SHP77 treated with DMSO at 0.1 percent for 48 hours (cell line): ENCODE results near the gene GALNT15.

Experiments
- DNase-seq: peaks from one replicate; lab custom pipeline; 2025; lab: John Stamatoyannopoulos, UW

GALNT15 gene, protein sequence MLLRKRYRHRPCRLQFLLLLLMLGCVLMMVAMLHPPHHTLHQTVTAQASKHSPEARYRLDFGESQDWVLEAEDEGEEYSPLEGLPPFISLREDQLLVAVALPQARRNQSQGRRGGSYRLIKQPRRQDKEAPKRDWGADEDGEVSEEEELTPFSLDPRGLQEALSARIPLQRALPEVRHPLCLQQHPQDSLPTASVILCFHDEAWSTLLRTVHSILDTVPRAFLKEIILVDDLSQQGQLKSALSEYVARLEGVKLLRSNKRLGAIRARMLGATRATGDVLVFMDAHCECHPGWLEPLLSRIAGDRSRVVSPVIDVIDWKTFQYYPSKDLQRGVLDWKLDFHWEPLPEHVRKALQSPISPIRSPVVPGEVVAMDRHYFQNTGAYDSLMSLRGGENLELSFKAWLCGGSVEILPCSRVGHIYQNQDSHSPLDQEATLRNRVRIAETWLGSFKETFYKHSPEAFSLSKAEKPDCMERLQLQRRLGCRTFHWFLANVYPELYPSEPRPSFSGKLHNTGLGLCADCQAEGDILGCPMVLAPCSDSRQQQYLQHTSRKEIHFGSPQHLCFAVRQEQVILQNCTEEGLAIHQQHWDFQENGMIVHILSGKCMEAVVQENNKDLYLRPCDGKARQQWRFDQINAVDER

DNA sequence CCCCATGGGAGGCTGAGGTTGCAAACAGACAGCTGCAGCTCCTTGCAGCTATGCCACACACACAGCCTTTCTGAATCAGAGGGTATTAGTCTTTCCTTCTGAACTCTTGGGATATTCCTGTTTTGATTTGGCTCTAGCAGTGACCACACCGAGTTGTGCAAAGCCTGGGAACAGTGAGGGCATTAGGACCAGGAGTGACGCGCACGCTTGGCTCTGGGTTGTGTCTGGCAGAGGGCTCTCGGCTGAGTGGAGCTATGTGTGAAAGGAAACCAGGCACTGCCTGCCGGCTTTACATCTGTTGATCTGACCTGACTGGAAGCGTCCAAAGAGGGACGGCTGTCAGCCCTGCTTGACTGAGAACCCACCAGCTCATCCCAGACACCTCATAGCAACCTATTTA lies at the start of gene GALNT15:
Gene GALNT15, plus strand, starts transcription at position 292 of the 400 bp plus-strand sequence. CDS start 472 bp downstream, outside the sequence.
- DNase-seq, result no peak

DNA sequence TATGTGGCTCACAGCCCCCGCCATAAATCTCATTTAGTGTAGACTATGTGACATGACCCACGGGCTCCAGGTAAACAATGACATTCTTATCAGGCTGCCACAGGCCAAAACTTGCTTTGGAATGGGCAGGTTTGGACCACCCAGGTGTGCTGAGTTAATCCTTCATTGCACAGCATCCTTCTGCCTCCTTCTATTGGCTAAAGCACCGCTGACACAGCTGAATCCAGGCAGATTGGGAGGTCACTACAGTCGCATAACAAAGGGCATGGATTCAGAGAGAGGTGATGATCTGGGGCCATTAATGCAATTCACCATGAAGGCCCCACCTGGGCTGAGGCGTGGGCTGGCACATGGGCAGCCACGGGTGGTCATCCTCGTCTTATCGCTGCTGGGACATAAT lies 47.8 kb upstream of the GALNT15 start:
- DNase-seq, result no peak

DNA sequence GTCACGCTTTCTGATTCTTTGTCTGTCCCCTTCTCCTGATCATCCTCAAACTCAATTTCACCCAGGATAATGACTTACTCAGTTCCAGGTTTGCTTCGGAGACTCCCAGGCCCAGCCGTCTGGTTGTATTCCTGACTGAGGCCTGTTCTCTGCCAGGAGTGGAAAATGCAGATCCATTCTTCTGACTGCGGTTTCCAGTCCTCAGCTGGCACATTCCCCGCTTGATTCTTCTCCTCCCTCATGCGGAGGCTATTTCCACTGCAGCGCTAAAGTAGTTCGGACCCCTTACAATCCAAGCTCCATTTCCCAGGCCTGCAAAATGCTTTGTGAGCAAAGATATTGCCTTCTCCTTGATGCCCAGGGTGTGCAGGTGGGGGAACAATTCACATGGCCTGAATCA lies 47.2 kb upstream of the GALNT15 start:
- DNase-seq, result no peak

DNA sequence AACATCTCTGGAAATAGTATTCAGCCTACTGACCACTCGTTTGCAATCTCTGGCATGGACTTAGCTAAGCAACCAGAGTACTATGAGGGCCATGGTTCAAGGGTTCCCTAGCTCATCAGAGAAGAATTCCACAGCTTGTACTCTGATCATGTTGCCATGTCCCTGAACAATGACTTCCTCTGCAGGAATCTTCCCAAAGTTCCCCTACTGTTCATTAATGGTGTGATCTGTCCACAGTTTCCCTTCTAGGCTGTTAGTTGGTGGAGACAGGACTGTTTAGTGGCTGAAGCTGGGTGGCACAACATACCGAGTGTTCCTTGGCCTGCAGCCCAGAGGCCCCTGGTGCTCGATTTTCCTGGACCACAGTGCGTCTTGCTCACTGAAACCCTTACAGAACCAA lies 44.4 kb upstream of the GALNT15 start:
- no peak for DNase-seq

DNA sequence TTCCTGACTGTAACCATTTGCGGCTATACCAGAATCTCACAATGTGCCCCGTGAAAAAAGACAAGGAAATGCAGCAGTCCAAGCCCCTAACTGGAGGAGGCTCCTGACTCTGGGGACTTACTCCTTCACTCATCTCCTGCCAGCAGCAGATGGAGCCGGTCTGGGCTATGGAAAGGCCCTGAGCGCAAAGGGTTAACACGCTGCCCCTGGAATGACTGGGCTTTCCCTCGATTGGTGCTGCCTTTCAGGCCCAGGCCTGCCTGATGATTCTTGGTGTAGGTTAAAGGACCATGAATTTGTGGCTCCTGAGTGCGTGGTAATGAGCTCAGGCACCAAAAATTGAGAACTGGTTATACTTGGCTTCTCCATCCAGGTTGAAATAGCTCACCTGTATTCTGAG lies 42.3 kb upstream of the GALNT15 start:
- no peak for DNase-seq

DNA sequence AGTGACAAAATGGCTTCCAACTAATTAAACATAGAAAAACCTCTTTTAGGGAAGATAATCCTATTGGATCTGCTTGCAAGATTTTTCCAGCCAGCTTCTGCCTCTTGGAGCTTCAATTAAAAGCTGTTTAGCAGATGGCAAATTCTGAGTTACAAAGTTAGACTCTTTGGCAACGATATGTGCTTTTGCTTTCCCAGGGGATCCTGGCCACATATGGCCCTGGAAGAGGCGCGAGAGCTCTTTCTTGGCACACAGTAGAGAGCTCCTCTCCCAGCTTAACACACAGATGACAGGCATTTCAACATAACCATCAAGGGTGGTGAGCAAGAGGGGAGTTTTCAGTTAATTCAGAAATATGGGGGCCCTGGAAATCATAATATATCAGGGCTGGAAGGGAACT lies 41.6 kb upstream of the GALNT15 start:
- no peak for DNase-seq

DNA sequence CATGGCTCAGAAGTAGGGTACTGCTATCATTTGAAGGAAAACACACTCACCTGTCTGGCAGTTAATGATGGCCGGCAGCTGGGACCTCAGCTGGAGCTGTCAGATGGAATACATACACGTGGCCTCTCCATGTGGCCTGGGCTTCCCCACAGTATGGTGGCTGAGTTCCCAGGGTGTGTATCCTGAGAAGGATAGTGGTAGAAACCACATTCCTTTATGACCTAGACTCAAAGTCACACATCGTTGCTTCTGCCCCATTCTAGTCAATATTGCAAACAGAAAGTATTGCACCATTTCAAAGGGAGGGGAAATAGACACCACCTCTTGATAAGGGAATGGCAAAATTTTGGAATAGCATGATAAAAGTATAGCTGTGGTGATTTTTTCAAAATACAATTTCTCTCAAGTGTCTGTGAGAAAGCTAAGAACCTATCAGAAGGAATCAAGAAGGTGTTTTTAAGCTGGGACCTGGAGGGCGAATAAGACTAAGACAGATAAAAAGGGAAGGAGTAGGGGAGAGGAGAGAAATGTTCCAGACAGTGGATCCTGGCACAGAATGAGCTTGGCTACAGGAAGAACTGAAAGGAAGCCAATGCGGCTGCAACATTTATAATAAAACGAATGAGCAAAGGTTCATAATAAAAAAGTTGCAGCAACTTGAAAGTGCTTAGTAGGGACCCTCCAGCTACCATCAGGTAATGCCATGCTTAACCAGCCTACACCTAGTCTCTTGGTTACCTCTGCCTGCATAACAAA lies 40.1 kb upstream of the GALNT15 start:
- DNase-seq, result no peak

DNA sequence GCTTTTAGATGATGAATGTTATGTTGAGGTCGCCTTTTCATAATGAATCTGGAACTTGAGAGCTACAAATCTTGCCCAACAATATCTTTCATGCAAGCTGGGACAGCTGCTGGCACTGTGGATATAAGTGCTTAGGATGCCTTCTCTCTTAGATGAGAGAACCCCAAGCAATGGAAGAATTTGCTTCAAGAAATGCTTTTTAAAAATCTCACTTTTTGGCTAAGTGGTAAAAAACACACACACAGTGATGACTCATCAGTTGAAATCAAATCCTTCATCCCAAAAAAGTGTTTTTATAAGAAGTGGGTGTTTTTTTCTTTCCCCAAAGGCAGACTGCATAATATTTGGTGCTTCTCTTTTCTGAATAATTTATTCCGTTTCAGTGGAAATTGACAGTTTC lies 38.4 kb upstream of the GALNT15 start:
- no peak for DNase-seq

DNA sequence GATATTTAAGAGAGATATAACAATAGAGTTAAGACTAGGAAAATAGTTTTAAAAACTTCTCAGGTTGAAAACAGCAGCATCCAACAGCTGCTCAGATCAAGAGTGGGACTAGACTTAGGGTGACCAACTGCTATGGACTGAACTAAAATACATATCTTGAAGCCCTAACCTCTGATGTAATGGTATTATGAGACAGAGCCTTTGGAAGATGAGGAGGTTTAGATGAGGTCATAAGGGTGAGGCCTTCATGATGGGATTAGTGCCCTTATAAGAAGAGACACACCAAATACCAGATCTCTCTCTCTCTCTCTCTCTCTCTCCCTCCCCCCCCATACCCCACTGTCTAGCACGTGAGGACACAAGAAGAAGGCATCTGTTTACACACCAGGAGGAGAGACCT lies 37.4 kb upstream of the GALNT15 start:
- no peak for DNase-seq

DNA sequence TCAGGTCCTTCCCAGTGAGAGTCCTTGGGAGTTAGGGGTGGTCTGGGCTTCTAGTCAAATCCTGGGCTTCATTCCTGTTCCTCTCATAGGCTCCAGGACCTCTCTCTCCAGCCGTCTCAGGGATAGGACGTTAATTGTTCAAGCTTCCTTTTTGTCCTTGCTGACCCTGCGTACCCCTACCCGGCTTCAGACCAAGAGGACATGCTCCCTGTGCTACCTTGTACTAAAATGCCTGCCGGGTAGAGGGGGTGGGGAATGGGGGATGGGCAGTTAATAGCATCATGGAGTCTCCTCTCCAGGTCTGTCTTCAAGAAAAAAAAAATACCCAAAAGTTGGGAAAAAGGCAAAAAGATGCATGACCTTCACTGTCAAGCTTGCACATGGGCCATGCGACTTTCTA lies 36.5 kb upstream of the GALNT15 start:
- no peak for DNase-seq

DNA sequence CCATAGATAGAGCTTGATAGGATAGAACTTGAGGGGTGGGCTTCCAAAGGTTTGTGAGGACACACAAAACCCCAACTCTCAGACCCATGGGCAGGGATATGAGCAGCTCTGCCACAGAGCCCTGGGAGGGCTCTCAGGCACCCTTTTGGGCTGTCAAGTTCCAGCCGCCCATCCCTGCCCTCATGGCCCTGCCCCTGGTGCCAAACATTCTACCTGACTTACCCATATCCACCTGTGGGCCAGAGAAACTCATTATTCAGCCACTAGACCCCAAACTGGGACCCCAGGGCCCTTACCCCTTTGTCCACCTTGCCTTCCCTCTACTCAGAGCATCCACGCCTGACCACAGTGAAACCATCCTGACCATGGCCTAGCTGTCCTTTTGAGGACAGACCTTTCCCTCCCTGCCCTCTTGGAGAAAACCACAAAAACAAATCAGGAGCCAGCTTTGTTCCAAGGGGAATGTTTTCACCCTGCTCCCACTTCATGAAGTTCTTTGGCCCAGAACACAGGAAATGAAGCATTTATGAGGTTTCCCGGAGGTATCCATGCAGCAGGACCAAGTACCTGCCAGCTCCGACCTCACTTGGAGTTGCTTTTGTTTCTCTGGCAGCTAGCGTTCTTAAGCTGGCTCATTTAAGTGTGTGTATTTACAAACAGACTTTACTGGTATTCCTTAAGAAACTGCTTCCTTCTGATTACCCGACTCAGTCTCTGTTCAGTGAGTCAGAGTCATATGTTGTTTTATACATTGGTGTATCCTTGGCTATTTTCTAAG lies 34.2 kb upstream of the GALNT15 start:
- DNase-seq, result no peak

DNA sequence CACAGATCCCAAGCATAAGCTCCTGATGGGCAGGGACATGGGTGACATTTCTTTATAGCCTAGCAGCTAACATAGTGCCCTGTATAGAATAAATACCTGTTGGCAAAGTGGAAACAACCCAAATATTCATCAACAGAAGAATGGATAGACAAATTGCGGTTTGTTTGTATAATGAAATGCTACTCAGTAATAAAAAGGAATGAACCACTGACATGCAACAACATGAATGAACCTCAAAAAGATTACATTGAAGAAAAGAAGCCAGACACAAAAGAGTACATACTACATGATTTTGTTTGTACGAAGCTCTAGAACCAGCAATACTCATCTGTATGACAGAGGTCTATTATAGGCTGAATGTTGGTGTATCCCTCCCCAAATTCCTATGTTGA lies 33.6 kb upstream of the GALNT15 start:
- no peak for DNase-seq

DNA sequence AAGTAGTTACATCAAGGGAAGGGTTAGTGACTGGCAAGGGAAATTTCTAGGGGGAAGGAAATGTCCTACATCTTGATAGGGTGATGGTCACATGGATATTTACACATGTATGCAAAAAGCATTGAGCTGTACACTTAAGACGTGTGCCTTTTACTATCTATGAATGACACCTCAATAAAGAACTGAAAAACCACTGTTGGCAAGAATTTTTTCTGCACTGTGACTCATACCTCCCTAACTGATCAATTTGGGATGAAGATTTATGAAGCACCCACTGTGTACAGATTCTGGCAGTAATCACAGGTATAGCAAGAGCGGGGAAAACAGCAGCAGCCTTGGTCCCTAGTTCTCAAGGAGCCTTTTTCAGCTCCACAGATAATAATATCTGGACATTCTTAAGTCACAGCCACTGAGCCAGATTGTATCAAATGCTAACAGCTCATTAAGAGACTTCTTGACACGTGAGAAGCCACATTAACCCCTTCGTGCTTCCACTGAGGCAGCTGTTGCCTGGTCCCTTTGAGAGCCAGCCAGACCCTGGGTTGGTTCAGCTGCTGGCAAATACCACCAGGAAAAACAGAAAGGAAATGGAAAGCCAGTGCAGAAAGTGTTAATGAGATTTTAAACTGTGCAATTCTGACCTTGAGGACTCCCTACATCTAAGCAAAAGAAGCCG lies 32.0 kb upstream of the GALNT15 start:
- no peak for DNase-seq

DNA sequence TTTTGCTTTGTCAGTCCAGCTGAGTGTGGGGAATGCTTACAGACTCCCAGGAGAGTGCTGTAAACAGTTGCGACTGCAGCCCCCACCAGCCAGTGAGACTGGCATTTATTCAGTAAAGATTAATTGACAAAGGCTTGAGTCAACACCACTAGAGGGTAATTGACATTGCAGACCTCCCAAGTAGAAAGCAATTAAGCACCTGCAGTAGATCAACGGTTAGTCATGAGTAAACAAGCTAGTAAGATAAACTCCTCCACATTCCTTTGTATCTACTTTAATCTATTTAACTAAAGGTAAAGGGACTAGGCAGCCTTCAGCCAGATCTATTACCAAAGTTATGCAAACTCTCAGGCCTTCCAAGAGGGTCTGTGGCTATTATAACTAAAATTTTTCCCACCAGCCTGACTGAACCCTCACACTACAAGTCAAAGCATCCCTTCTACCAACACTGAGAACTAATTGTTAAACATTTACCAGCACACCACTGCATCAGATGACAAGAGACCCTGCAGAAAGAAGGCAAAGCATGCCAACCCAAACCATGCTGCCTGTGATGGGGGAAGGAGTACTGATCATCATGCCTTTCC lies 30.5 kb upstream of the GALNT15 start:
- peak; percentile 2 for DNase-seq

DNA sequence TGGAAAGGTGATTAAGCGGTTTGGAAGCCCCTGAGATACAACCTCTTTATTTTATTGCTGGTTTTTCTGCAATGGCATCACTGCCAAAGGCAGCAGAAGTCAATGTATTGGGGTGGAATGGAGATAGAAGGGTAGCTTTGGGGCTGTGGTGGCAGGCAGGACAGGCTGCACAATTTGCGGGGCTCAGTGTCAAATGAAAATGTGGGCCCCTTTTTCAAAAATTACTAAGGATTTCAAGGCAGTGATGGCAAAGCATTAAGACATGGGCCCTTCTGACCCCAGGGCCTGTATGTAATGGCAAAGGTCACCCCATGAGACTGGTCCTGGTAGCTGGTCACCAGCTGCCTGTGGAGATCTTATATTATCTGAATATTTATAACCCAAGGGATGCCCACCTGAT lies 29.3 kb upstream of the GALNT15 start:
- DNase-seq, result no peak

DNA sequence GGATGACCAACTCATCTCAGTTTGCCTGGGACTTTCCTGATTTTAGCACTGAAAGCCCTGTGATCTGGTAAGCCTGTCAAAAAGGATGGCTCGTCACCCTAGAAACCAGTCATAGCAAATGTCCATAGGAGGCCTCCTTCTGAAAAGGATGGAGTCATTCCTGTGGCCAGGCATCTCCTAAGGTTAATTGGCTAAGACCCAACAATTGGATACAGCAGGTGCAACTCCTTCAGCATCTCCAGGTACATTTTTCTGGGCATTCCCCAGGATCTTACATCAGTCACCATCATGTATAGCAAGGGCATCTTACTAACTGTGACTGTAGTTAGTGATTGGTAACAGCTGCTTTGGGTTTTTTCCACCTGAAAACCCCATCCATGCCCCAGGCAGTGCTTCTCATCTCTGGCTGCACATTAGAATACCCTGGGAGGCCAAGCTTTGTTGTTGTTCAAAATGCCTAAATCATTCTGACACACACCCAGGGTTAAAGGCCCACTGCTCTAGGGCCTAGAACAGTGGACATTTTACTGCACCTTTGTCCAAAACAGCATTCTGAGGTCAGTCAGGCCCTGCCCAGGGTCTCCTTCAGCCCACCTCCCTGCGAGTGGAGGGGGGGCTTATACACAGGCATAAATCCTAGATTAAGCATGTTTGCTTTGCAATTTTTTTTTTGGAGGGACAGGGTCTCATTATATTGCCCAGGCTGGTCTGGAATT lies 28.3 kb upstream of the GALNT15 start:
- no peak for DNase-seq

DNA sequence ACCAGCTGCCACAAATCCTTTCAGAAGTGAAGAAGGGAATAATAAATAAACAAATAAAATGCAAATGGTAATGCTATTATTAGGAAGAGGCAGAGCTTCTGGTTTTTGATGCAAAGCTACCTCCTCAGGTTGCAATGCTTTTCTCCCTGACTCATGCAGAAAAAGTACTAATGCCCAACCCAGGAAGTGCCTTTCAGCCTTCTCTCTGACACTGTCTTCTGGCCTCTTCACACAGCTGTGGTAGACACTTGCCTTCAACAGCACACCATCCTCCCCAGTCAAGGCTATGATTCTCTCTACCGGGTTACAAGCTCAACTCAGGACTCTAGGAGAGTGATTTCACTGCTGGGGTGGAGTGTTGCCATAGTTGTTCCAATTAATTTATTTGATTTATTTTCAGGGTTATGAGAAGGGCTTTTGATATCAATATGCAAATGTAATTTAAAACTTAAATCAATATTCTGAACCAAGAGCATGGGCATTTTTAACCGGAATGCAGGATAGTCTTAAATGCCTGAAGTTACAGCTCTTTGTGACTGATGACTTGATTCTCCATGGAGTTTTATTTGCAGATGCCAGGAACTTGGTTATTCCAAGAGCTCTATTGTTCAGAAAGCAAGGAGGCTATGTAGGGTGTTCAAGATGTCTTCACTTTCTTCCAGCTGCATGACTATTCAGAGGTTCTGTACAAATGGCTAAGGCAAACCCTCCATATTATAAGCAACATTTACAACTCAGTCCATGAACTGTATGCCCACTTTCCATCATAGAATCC lies 27.1 kb upstream of the GALNT15 start:
- no peak for DNase-seq

DNA sequence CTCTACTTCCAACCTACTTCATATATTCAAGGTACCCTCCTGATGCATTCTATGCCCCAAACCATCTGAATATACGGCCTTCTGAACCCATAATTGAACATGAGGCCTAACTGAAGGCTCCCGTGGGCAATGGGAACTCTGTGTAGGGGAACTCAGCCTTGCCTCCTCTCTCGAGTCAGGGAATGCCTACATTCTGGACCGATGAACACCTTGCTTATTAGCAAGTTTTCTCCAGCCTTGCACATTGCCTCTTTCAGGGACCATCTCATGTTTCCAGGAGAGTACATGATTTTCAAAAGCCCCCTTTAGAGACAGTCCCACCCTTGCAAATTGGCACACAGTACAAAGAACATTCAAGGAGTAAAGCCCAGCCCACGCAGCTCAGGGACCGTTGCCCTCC lies 26.3 kb upstream of the GALNT15 start:
- no peak for DNase-seq

DNA sequence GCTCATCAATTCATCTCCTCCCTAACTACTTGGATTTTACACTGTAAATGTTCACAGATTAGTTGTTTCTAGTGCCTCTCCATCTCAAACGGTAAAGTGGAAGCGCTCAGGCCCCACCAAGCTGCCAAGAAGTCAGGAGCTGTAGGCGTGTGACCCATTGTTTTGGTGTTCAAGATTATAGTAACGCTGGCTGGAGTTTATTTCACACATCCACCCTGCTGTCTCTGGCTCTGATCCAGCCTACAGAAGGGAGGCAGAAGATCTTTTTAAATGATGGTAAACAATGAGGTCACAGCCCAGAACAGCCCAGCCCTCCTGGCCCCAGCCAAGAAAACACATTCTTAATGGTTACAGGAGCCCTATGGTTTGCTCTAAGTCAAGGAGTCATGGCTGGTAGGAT lies 25.7 kb upstream of the GALNT15 start:
- no peak for DNase-seq

DNA sequence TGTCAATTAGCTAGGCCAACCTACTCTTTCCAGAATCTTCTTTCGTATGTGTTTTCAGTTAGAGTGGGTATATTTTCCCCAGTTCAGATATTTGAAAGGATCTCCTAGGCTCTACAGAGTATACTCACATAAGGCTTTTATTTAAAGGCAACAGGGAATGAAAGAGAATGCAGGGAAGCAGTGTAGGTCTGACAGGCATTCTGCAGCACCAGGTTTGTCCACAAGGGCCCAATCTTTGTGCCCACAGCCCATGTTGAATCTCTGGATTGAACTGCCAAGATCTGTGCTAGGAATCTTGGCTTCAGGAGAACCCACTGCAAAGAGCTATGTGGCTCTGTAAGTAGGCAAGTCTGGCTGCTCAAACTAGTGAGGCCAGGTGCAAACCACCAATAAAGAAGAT lies 24.2 kb upstream of the GALNT15 start:
- DNase-seq, result no peak
